Stimulated activated CD4-positive, alpha-beta T cell treated with anti-CD3 and anti-CD28 coated beads, Interleukin-2, amount 100 ng/mL, for 48 hours (primary cell): ENCODE measurements around the gene IGFL4.

Source experiments
- DNase-seq, 2 donors: peaks; one replicate each; pipeline ENCODE4 v3.0.0-alpha.2; 2020

The IGFL4 gene

GRCh38 chr19:46040952-46041500 lies at the start of gene IGFL4:
Gene IGFL4 (minus strand): TSS chr19:46041002. CDS start chr19:46040962, 40 bp downstream.
- no peak for DNase-seq

- DNase-seq: no peak
Measured at GRCh38 chr19:46090444-46090843, 49.6 kb upstream of the IGFL4 start.

- no peak for DNase-seq
Measured at GRCh38 chr19:46089432-46089831, 48.6 kb upstream of the IGFL4 start.

GRCh38 chr19:46088101-46088500 lies 47.3 kb upstream of the IGFL4 start:
- DNase-seq: no peak

GRCh38 chr19:46085888-46086287 lies 45.1 kb upstream of the IGFL4 start:
- no peak for DNase-seq

- DNase-seq: no peak
Measured at GRCh38 chr19:46082728-46083050, 41.9 kb upstream of the IGFL4 start.

GRCh38 chr19:46081928-46082727 lies 41.3 kb upstream of the IGFL4 start:
- DNase-seq: peak; percentile 10 to 11

- DNase-seq: no peak
Measured at GRCh38 chr19:46080561-46080960, 39.8 kb upstream of the IGFL4 start.

- DNase-seq: no peak
Measured at GRCh38 chr19:46079576-46079975, 38.8 kb upstream of the IGFL4 start.

GRCh38 chr19:46078573-46079332 lies 38.0 kb upstream of the IGFL4 start:
- DNase-seq: peak; percentile 35 to 45

GRCh38 chr19:46077815-46078167 lies 37.0 kb upstream of the IGFL4 start:
- no peak for DNase-seq

GRCh38 chr19:46076951-46077814 lies 36.4 kb upstream of the IGFL4 start:
- DNase-seq: peak; percentile 28 to 41

GRCh38 chr19:46076031-46076880 lies 35.5 kb upstream of the IGFL4 start:
- DNase-seq: no peak

GRCh38 chr19:46073268-46073922 lies 32.6 kb upstream of the IGFL4 start:
- DNase-seq: no peak

- DNase-seq: no peak
Measured at GRCh38 chr19:46069806-46070341, 29.1 kb upstream of the IGFL4 start.

GRCh38 chr19:46068345-46069258 lies 27.8 kb upstream of the IGFL4 start:
- no peak for DNase-seq

GRCh38 chr19:46067691-46068090 lies 26.9 kb upstream of the IGFL4 start:
- no peak for DNase-seq

- no peak for DNase-seq
Measured at GRCh38 chr19:46066471-46066870, 25.7 kb upstream of the IGFL4 start.

GRCh38 chr19:46065486-46066071 lies 24.8 kb upstream of the IGFL4 start:
- DNase-seq: no peak

GRCh38 chr19:46063201-46063600 lies 22.4 kb upstream of the IGFL4 start:
- no peak for DNase-seq
